Suprapubic skin (tissue), 4 donors: Measurements from ENCODE around the gene HCN4. TPM values are rescaled to one million over a fixed set of nuclear protein-coding genes. Genes with fewer than 3 reads are reported as not detected.

ENCODE experiments used
- DNase-seq, 2 donors: peaks; one replicate each; pipeline ENCODE4 v3.0.0-alpha.2; 2019; ENCODE audit warnings: low spot score in 2 of 2
- H3K27ac ChIP-seq: fragments of 200-600 bp; sonication (generic); one replicate; pipeline ENCODE4 v1.5.1; 2019
- H3K27me3 ChIP-seq: fragments of 200-600 bp; sonication (generic); one replicate; pipeline ENCODE4 v1.5.1; 2019
- H3K36me3 ChIP-seq: fragments of 200-600 bp; sonication (generic); one replicate; pipeline ENCODE4 v1.5.1; 2019
- H3K4me1 ChIP-seq: fragments of 200-600 bp; sonication (generic); one replicate; pipeline ENCODE4 v1.5.1; 2019
- H3K4me3 ChIP-seq: fragments of 200-600 bp; sonication (generic); one replicate; pipeline ENCODE4 v1.5.1; 2019; ENCODE audit warnings: mild to moderate bottlenecking
- H3K9me3 ChIP-seq: fragments of 200-600 bp; sonication (generic); one replicate; pipeline ENCODE4 v1.5.1; 2019
- EP300 ChIP-seq: sonication (generic); formaldehyde crosslinking; IDR thresholded peaks from one replicate; pipeline ENCODE4 v1.6.1; 2017; ENCODE audit warnings: antibody characterized with exemption
- POLR2A ChIP-seq, 2 donors: fragments of 450-650 bp; IDR thresholded peaks; one replicate each; pipeline ENCODE4 v1.6.1; 2017; ENCODE audit warnings: antibody characterized with exemption in 2 of 2, mild to moderate bottlenecking in 2 of 2, moderate library complexity in 2 of 2
- POLR2AphosphoS5 ChIP-seq, 3 donors: sonication (generic); formaldehyde crosslinking; IDR thresholded peaks; one replicate each; pipeline ENCODE4 v1.6.1; 2017; ENCODE audit warnings: antibody characterized with exemption in 3 of 3
- WGBS: methylation state at CpG from one replicate; pipeline ENCODE4 v1.1.5; 2018; 5-methylcytosine and 5-hydroxymethylcytosine counted together
- total RNA-seq, 4 donors: library from RNA; depleted of rRNA; stranded (reverse); fragments of >200 nt; gene quantifications; one replicate each; pipeline ENCODE4 v1.1.0, GENCODE V29; 2016
- TF ChIP-seq, protein P1 (sequence below), 2 donors: fragments of 200-600 bp in 1 of 2; fragments of 450-650 bp in 1 of 2; sonication (generic) in 1 of 2; IDR thresholded peaks; one replicate each; pipeline ENCODE4 v1.5.1; 2016 to 2019; ENCODE audit warnings: antibody characterized with exemption in 2 of 2, mild to moderate bottlenecking in 1 of 2, moderate library complexity in 1 of 2

HCN4 gene
- total RNA-seq, 4 donors from 2014 or later, result 0.17 TPM; not detected in 3

DNA sequence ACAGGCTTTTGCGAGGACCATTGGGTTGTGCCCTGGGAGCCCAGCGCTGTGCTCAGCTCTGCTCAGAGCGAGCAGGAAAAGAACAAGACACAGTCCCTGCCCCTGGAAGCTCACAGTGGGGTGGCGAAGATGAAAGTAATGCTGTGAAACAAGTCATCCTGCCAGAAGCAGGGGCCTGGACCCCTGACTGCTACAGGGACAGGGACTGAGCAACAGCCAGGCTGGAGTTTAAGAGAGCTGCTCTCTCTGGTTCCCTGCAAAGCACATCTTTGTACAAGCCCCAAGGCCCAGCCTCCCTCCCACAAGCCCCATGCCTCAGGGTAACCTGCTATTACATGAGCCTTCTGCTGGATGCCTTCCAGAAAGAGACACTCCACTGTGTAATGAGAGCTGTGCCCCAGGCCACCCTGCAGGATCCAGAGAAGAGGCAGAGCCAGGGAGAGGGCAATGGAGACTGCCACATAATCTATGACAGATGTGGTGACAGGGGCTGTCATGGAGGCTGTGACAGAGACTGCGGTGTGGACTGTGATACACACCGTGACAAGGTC lies 7.1 kb upstream of the HCN4 start:
- no peaks in the 10 kb centered on the region for H3K4me1 ChIP-seq
- H3K9me3 ChIP-seq, result no peaks in the 10 kb centered on the region
- H3K27ac ChIP-seq, result no peak overlapping the region
- no peaks in the 10 kb centered on the region for H3K36me3 ChIP-seq
- TF ChIP-seq, protein P1, sequence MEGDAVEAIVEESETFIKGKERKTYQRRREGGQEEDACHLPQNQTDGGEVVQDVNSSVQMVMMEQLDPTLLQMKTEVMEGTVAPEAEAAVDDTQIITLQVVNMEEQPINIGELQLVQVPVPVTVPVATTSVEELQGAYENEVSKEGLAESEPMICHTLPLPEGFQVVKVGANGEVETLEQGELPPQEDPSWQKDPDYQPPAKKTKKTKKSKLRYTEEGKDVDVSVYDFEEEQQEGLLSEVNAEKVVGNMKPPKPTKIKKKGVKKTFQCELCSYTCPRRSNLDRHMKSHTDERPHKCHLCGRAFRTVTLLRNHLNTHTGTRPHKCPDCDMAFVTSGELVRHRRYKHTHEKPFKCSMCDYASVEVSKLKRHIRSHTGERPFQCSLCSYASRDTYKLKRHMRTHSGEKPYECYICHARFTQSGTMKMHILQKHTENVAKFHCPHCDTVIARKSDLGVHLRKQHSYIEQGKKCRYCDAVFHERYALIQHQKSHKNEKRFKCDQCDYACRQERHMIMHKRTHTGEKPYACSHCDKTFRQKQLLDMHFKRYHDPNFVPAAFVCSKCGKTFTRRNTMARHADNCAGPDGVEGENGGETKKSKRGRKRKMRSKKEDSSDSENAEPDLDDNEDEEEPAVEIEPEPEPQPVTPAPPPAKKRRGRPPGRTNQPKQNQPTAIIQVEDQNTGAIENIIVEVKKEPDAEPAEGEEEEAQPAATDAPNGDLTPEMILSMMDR (IDR thresholded peaks at IDR 0.05), result no peak
- TF ChIP-seq POLR2A (IDR thresholded peaks at IDR 0.05) (no peak), POLR2AphosphoS5 (IDR thresholded peaks at IDR 0.05) (no peak), EP300 (no peak)
- H3K4me3 ChIP-seq, result no peak overlapping the region
- no peak for DNase-seq
- H3K27me3 ChIP-seq, result peaks cover 63% of the 10 kb centered on the region
- WGBS, result 81% methylated on average over 6 of the region's 6 CpGs

DNA sequence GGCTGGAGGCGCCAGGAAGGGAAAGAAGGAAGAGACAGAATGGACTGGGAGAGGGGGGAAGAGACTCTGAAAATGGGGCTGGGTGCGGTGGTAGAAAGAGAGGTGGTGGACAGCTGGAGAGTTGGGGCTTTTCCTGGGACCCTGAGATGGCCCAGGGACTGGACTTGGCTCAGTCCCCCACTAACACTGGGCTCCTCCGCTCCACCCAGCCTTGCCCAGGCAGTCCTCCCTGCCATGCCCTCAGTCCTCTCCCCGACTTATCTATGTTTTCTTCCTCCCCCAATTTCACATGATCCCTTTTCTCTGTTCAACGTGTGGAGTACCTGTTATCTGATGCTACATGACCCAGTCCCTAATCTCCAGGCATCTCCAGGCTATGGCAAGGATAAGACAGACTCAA lies 6.3 kb upstream of the HCN4 start:
- 45% methylated on average over 5 of the region's 5 CpGs for WGBS
- TF ChIP-seq POLR2A (IDR thresholded peaks at IDR 0.05) (no peak), EP300 (no peak), POLR2AphosphoS5 (IDR thresholded peaks at IDR 0.05) (no peak)
- TF ChIP-seq, protein P1 (IDR thresholded peaks at IDR 0.05), result no peak
- peaks cover 65% of the 10 kb centered on the region for H3K27me3 ChIP-seq
- H3K27ac ChIP-seq, result no peak overlapping the region
- DNase-seq, result no peak
- no peak overlapping the region for H3K4me3 ChIP-seq
- no peaks in the 10 kb centered on the region for H3K36me3 ChIP-seq
- no peaks in the 10 kb centered on the region for H3K9me3 ChIP-seq
- no peaks in the 10 kb centered on the region for H3K4me1 ChIP-seq

- Histone ChIP-seq H3K4me1 (no peaks in the 10 kb centered on the region), H3K27ac (no peak overlapping the region), H3K9me3 (no peaks in the 10 kb centered on the region), H3K36me3 (no peaks in the 10 kb centered on the region), H3K4me3 (no peak overlapping the region), H3K27me3 (peaks cover 66% of the 10 kb centered on the region)
- TF ChIP-seq EP300 (no peak), POLR2A (IDR thresholded peaks at IDR 0.05) (no peak), POLR2AphosphoS5 (IDR thresholded peaks at IDR 0.05) (no peak)
- TF ChIP-seq, protein P1 (IDR thresholded peaks at IDR 0.05), result no peak
- 18% methylated on average over 6 of the region's 6 CpGs for WGBS
- DNase-seq, result no peak
Measured at GRCh38 chr15:73374604-73375003, 5.8 kb upstream of the HCN4 start.

- Histone ChIP-seq H3K4me1 (peaks cover 12% of the 10 kb centered on the region), H3K27me3 (peaks cover 75% of the 10 kb centered on the region), H3K9me3 (no peaks in the 10 kb centered on the region), H3K27ac (no peak overlapping the region), H3K4me3 (no peak overlapping the region), H3K36me3 (no peaks in the 10 kb centered on the region)
- DNase-seq, result no peak
- 65% methylated on average over 1 of the region's 1 CpG for WGBS
- TF ChIP-seq POLR2A (IDR thresholded peaks at IDR 0.05) (no peak), POLR2AphosphoS5 (IDR thresholded peaks at IDR 0.05) (no peak), EP300 (no peak)
- TF ChIP-seq, protein P1 (IDR thresholded peaks at IDR 0.05), result no peak
Measured at GRCh38 chr15:73373221-73373620, 4.5 kb upstream of the HCN4 start.

- no peak overlapping the region for H3K27ac ChIP-seq
- no peaks in the 10 kb centered on the region for H3K9me3 ChIP-seq
- H3K36me3 ChIP-seq, result no peaks in the 10 kb centered on the region
- TF ChIP-seq EP300 (no peak), POLR2A (IDR thresholded peaks at IDR 0.05) (no peak), POLR2AphosphoS5 (IDR thresholded peaks at IDR 0.05) (no peak)
- TF ChIP-seq, protein P1 (IDR thresholded peaks at IDR 0.05), result no peak
- H3K27me3 ChIP-seq, result peaks cover 87% of the 10 kb centered on the region
- H3K4me3 ChIP-seq, result no peak overlapping the region
- H3K4me1 ChIP-seq, result peaks cover 18% of the 10 kb centered on the region
- 55% methylated on average over 2 of the region's 2 CpGs for WGBS
- DNase-seq, result no peak
Measured at GRCh38 chr15:73371812-73372211, 3.1 kb upstream of the HCN4 start.
